CD14-positive monocyte (primary cell): Measurements from ENCODE around the gene TRIM68. TPM values are rescaled to one million over a fixed set of nuclear protein-coding genes. Genes with fewer than 3 reads are reported as not detected.

ENCODE experiments used
- DNase-seq, 3 donors: peaks; one replicate each; pipeline ENCODE4 v3.0.0-alpha.2; 2011 to 2022
- H2AFZ ChIP-seq: 2 replicates; pipeline ENCODE4 v1.6.0; 2012; ENCODE audit warnings: mild to moderate bottlenecking, low read depth, low read length, inconsistent platforms; ENCODE audit not compliant: insufficient read depth, poor library complexity, severe bottlenecking
- H3K27ac ChIP-seq, 2 donors: 1 replicate in 1 of 2; 2 replicates in 1 of 2; pipeline ENCODE4 v1.5.1; 2012 to 2013; ENCODE audit warnings: low read length in 2 of 2, control low read depth in 1 of 2, inconsistent platforms in 1 of 2, low read depth in 1 of 2, mild to moderate bottlenecking in 1 of 2
- H3K27me3 ChIP-seq, 2 donors: one replicate each; pipeline versions ENCODE4 v1.6.0 to v1.6.1; 2011 to 2013; ENCODE audit warnings: low read length in 2 of 2; ENCODE audit not compliant: control insufficient read depth in 2 of 2, insufficient read depth in 2 of 2
- H3K36me3 ChIP-seq, 2 donors: replicated peaks in 1 of 2; 1 replicate in 1 of 2; 2 replicates in 1 of 2; pipeline versions ENCODE4 v1.5.1 to v1.6.1; 2012 to 2013; ENCODE audit warnings: low read length in 2 of 2, control low read depth in 1 of 2, inconsistent platforms in 1 of 2, mild to moderate bottlenecking in 1 of 2; ENCODE audit not compliant: insufficient read depth in 2 of 2, control insufficient read depth in 1 of 2
- H3K4me1 ChIP-seq, 2 donors: 1 replicate in 1 of 2; 2 replicates in 1 of 2; pipeline versions ENCODE4 v1.5.1 to v1.6.1; 2012 to 2013; ENCODE audit warnings: low read length in 2 of 2, control low read depth in 1 of 2, inconsistent platforms in 1 of 2, mild to moderate bottlenecking in 1 of 2, moderate library complexity in 1 of 2; ENCODE audit not compliant: insufficient read depth in 2 of 2, control insufficient read depth in 1 of 2
- H3K4me2 ChIP-seq: replicated peaks from 2 replicates; pipeline ENCODE3; 2012; ENCODE audit warnings: low read length, moderate library complexity, mild to moderate bottlenecking; ENCODE audit not compliant: poor library complexity, severe bottlenecking; ENCODE audit errors: extremely low read depth
- H3K4me3 ChIP-seq, 3 experiments: fragments of 200-600 bp in 1 of 3; sonication (generic) in 1 of 3; replicated peaks in 1 of 3; 1 replicate in 2 of 3; 2 replicates in 1 of 3; pipeline ENCODE4 v1.5.1; 2011 to 2013; ENCODE audit warnings: low read length in 3 of 3, mild to moderate bottlenecking in 3 of 3, control low read depth in 2 of 3, low read depth in 2 of 3, inconsistent platforms in 1 of 3, moderate library complexity in 1 of 3
- H3K79me2 ChIP-seq: 2 replicates; pipeline ENCODE4 v1.6.0; 2012; ENCODE audit warnings: mild to moderate bottlenecking, control low read depth, inconsistent platforms, low read length, moderate library complexity; ENCODE audit not compliant: insufficient read depth
- H3K9ac ChIP-seq: 2 replicates; pipeline ENCODE4 v1.6.0; 2017; ENCODE audit warnings: low read length, mild to moderate bottlenecking; ENCODE audit not compliant: insufficient read depth, poor library complexity, severe bottlenecking
- H3K9me3 ChIP-seq, 2 donors: replicated peaks in 1 of 2; 1 replicate in 1 of 2; 2 replicates in 1 of 2; pipeline versions ENCODE4 v1.5.1 to v1.6.1; 2012 to 2013; ENCODE audit warnings: low read length in 2 of 2, control low read depth in 1 of 2; ENCODE audit not compliant: control insufficient read depth in 1 of 2, insufficient read depth in 1 of 2
- H4K20me1 ChIP-seq: 2 replicates; pipeline ENCODE4 v1.6.0; 2012; ENCODE audit warnings: mild to moderate bottlenecking, low read length, control low read depth, moderate library complexity; ENCODE audit not compliant: insufficient read depth
- H3K27ac Mint-ChIP-seq, 7 donors: one replicate each; pipeline ENCODE4 v1.8.0; 2020; ENCODE audit warnings: mild to moderate bottlenecking in 7 of 7, mixed read lengths in 7 of 7, moderate library complexity in 6 of 7, inconsistent platforms in 2 of 7
- H3K27me3 Mint-ChIP-seq, 3 donors: one replicate each; pipeline ENCODE4 v1.8.0; 2021 to 2022; ENCODE audit warnings: low read depth in 3 of 3, mild to moderate bottlenecking in 3 of 3, mixed read lengths in 3 of 3, moderate library complexity in 3 of 3, inconsistent platforms in 1 of 3
- H3K36me3 Mint-ChIP-seq, 2 donors: one replicate each; pipeline ENCODE4 v1.8.0; 2020; ENCODE audit warnings: mixed read lengths in 2 of 2, inconsistent platforms in 1 of 2, mild to moderate bottlenecking in 1 of 2
- H3K4me1 Mint-ChIP-seq: one replicate; pipeline ENCODE4 v1.8.0; 2020; ENCODE audit warnings: mild to moderate bottlenecking, mixed read lengths
- H3K4me3 Mint-ChIP-seq, 2 donors: one replicate each; pipeline ENCODE4 v1.8.0; 2020; ENCODE audit warnings: mild to moderate bottlenecking in 2 of 2, mixed read lengths in 2 of 2, moderate library complexity in 1 of 2
- H3K9me3 Mint-ChIP-seq, 7 donors: one replicate each; pipeline ENCODE4 v1.8.0; 2020 to 2022; ENCODE audit warnings: mixed read lengths in 7 of 7, mild to moderate bottlenecking in 6 of 7, moderate library complexity in 6 of 7, inconsistent platforms in 2 of 7
- CTCF ChIP-seq: fragments of 200-600 bp; IDR thresholded peaks from one replicate; pipeline ENCODE4 v1.8.0; 2022; ENCODE audit warnings: antibody characterized with exemption, mild to moderate bottlenecking
- WGBS: methylation state at CpG from one replicate; pipeline ENCODE4 v1.1.5; 2013; ENCODE audit warnings: missing lambda C conversion rate; ENCODE audit not compliant: insufficient coverage; 5-methylcytosine and 5-hydroxymethylcytosine counted together
- intact Hi-C, 2 donors: fragments of 100-400 bp; cut with micrococcal nuclease; formaldehyde crosslinking; loops; one replicate each; pipeline versions ENCODE4 v1.15.0 to v1.15.1; 2023
- polyA plus RNA-seq, 3 donors: library from polyadenylated mRNA; depleted of rRNA in 1 of 3; unstranded in 2 of 3; stranded (reverse) in 1 of 3; fragments of 300-500 nt in 2 of 3; fragments of >200 nt in 1 of 3; fragmentation: Illumina TruSeq in 2 of 3; gene quantifications; 1 replicate in 2 of 3; 2 replicates in 1 of 3; pipeline ENCODE4 v1.2.3, GENCODE V29; 2012 to 2021

Gene TRIM68
- polyA plus RNA-seq, 3 donors: 2.2 to 4.9 (median 3.0) TPM

- Mint-ChIP-seq H3K9me3 (no peaks in the 10 kb centered on the region), H3K4me3 (no peak overlapping the region), H3K27ac (no peak overlapping the region), H3K36me3 (no peaks in the 10 kb centered on the region), H3K27me3 (peaks cover 0 to 3% (median 0%) of the 10 kb centered on the region in 3 donors), H3K4me1 (no peaks in the 10 kb centered on the region)
- H2AFZ ChIP-seq: no peak overlapping the region
- no peak overlapping the region for H3K9ac ChIP-seq
- WGBS: 96% methylated on average over 4 of the region's 6 CpGs
- DNase-seq: no peak
- TF ChIP-seq CTCF: no peak
- H3K79me2 ChIP-seq: no peaks in the 10 kb centered on the region
- H3K36me3 ChIP-seq: no peaks in the 10 kb centered on the region
- no peak overlapping the region for H3K4me3 ChIP-seq
- H3K4me1 ChIP-seq: no peaks in the 10 kb centered on the region
- H3K27ac ChIP-seq: no peak overlapping the region
- H3K27me3 ChIP-seq: peaks cover 0 to 2% of the 10 kb centered on the region in 2 donors
- no peaks in the 10 kb centered on the region for H4K20me1 ChIP-seq
- no peaks in the 10 kb centered on the region for H3K9me3 ChIP-seq
- H3K4me2 ChIP-seq: no peak overlapping the region
- intact Hi-C loops: loop anchor here in 1 of 2 donors (10.0 kb wide), 1 partner anchor 455 kb away; no protein-coding TSS in a partner anchor
These were observed 31.9 kb upstream of the TRIM68 start for GRCh38 chr11:4639931-4640330.

- Histone ChIP-seq H3K36me3 (no peaks in the 10 kb centered on the region), H3K4me3 (no peak overlapping the region), H3K9ac (no peak overlapping the region), H3K9me3 (no peaks in the 10 kb centered on the region), H2AFZ (no peak overlapping the region), H3K4me1 (no peaks in the 10 kb centered on the region), H3K4me2 (no peak overlapping the region), H3K27me3 (peaks cover 0 to 2% of the 10 kb centered on the region in 2 donors), H3K79me2 (no peaks in the 10 kb centered on the region), H3K27ac (no peak overlapping the region), H4K20me1 (no peaks in the 10 kb centered on the region)
- H3K27me3 Mint-ChIP-seq: peaks cover 0 to 3% (median 0%) of the 10 kb centered on the region in 3 donors
- DNase-seq: no peak
- no peaks in the 10 kb centered on the region for H3K9me3 Mint-ChIP-seq
- no peaks in the 10 kb centered on the region for H3K4me1 Mint-ChIP-seq
- intact Hi-C loops: loop anchor here in 1 of 2 donors (10.0 kb wide), 1 partner anchor 453 kb away; no protein-coding TSS in a partner anchor
- TF ChIP-seq CTCF: no peak
- WGBS: no CpG with 5 or more reads among the region's 3 CpGs
- H3K36me3 Mint-ChIP-seq: no peaks in the 10 kb centered on the region
- H3K4me3 Mint-ChIP-seq: no peak overlapping the region
- no peak overlapping the region for H3K27ac Mint-ChIP-seq
These were observed 29.6 kb upstream of the TRIM68 start for GRCh38 chr11:4637662-4638047.
